GM19351 (cell line): ENCODE measurements around the gene SLC25A26.

Source experiments
- ATAC-seq: cut with Tn5 transposase; IDR thresholded peaks from one replicate; pipeline ENCODE4 v1.9.1; 2021; ENCODE audit warnings: mild to moderate bottlenecking, moderate library complexity; ENCODE audit not compliant: unreplicated experiment

The SLC25A26 gene

GRCh38 chr3:66366747-66367146 lies 145.9 kb downstream of the SLC25A26 start:
- ATAC-seq = no peak

GRCh38 chr3:66367979-66368378 lies 147.2 kb downstream of the SLC25A26 start:
- ATAC-seq = no peak

- ATAC-seq = no peak
These were observed 149.4 kb downstream of the SLC25A26 start for GRCh38 chr3:66370179-66370578.

- ATAC-seq = no peak
These were observed 150.6 kb downstream of the SLC25A26 start for GRCh38 chr3:66371432-66371831.

- ATAC-seq = no peak
These were observed 152.0 kb downstream of the SLC25A26 start for GRCh38 chr3:66372681-66373350.

GRCh38 chr3:66376568-66376967 lies 155.8 kb downstream of the SLC25A26 start:
- no peak for ATAC-seq

GRCh38 chr3:66377800-66378199 lies 157.0 kb downstream of the SLC25A26 start:
- ATAC-seq = no peak

GRCh38 chr3:66378256-66378655 lies 157.5 kb downstream of the SLC25A26 start:
- ATAC-seq = peak; percentile 60

- no peak for ATAC-seq
These were observed 158.8 kb downstream of the SLC25A26 start for GRCh38 chr3:66379565-66379964.

GRCh38 chr3:66380200-66380932 lies 159.6 kb downstream of the SLC25A26 start:
- ATAC-seq = no peak

GRCh38 chr3:66381626-66382025 lies 160.8 kb downstream of the SLC25A26 start:
- ATAC-seq = no peak

GRCh38 chr3:66382142-66382541 lies 161.3 kb downstream of the SLC25A26 start:
- ATAC-seq = no peak

- ATAC-seq = no peak
These were observed 162.2 kb downstream of the SLC25A26 start for GRCh38 chr3:66383023-66383422.

GRCh38 chr3:66383998-66384745 lies 163.4 kb downstream of the SLC25A26 start:
- no peak for ATAC-seq

GRCh38 chr3:66385066-66385465 lies 164.3 kb downstream of the SLC25A26 start:
- ATAC-seq = no peak

GRCh38 chr3:66386011-66386924 lies 165.5 kb downstream of the SLC25A26 start:
- peak; percentile 81 for ATAC-seq

GRCh38 chr3:66386925-66387650 lies 166.3 kb downstream of the SLC25A26 start:
- peak; percentile 42 for ATAC-seq

- peak; percentile 44 for ATAC-seq
These were observed 169.2 kb downstream of the SLC25A26 start for GRCh38 chr3:66390013-66390412.

GRCh38 chr3:66392512-66392911 lies 171.7 kb downstream of the SLC25A26 start:
- no peak for ATAC-seq

- ATAC-seq = no peak
These were observed 172.1 kb downstream of the SLC25A26 start for GRCh38 chr3:66392966-66393332.
